ENCODE data around the gene SLC49A3. TPM values are rescaled to one million over a fixed set of nuclear protein-coding genes. Genes with fewer than 3 reads are reported as not detected.

SLC49A3 gene
- total RNA-seq, 2 experiments from 2014 or later, result 0.22 to 0.91 TPM

DNA sequence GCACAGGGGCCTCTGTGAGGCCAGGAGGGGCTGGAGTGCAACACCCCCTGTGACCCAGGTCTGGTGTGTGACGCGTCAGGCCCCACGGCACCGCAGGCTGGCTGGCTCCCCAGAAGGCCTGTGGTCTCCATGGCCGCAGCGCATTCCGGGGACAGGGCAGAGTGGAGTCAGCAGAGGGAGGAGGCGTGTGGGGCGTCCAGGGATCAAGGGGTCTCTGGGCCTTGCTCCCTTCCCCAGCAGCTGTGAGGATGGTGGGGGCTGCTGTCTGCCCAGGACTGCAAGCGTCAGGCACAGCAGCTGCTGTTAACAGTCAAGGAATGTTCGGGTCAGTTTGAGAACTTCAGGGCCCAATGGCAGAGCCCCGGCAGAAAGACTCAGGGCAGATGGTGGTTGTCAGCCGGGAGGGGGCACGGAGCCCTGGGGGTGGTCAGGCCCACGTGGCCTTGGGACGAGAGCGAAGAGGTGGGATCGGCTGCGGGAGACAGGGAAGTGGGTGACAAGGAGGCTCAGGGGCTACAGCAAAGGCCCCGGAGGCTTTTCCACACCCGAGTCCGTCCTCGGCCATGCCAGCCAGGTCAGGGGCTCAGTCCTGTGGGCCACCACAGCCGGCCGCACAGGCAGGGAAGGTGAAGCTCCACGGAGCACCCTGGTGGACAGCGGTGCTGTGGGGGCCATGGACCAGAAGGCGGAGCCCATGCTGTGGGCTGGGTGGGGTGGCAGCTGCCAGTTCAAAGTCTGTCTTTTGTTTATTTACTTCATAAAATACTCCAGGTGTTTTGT lies 35.0 kb upstream of the SLC49A3 start:
- H3K27me3 Mint-ChIP-seq, result no peaks in the 10 kb centered on the region
- POLR2A ChIA-PET, result no interaction called here
- peaks cover 14% of the 10 kb centered on the region for H3K36me3 Mint-ChIP-seq (ENCODE audit: low read depth)
- H3K36me3 ChIP-seq (ENCODE audit: insufficient read depth, low read length), result no peaks in the 10 kb centered on the region
- no peak for TF ChIP-seq CTCF (IDR thresholded peaks at IDR 0.05)
- intact Hi-C loops (cut with DNase I, micrococcal nuclease), result no loop called here
- no peak overlapping the region for H3K4me3 Mint-ChIP-seq
- H3K4me1 Mint-ChIP-seq (ENCODE audit: low read depth), result peaks cover 5% of the 10 kb centered on the region
- CTCF ChIA-PET, result no interaction called here
- H3K4me1 ChIP-seq (ENCODE audit: insufficient read depth, low read length), result no peaks in the 10 kb centered on the region
- ATAC-seq (ENCODE audit: poor library complexity) (no peak), DNase-seq (no peak)
- H3K27ac ChIP-seq (ENCODE audit: low read depth in 1 of 2, low read length in 2 of 2), result no peak overlapping the region
- H3K27ac Mint-ChIP-seq, result no peak overlapping the region
- no peaks in the 10 kb centered on the region for H3K27me3 ChIP-seq (ENCODE audit: control insufficient read depth in 1 of 2, insufficient read depth in 2 of 2, low read length in 2 of 2)
- no peaks in the 10 kb centered on the region for H3K9me3 Mint-ChIP-seq
- no peak overlapping the region for H3K4me3 ChIP-seq (ENCODE audit: low read length)
- H3K9me3 ChIP-seq (ENCODE audit: control insufficient read depth in 1 of 2, insufficient read depth in 1 of 2, low read length in 2 of 2), result peaks cover 0 to 21% of the 10 kb centered on the region in 2 experiments

GRCh38 chr4:722851-723360 lies 34.0 kb upstream of the SLC49A3 start:
- intact Hi-C loops (cut with DNase I, micrococcal nuclease), result no loop called here
- Mint-ChIP-seq H3K4me3 (no peak overlapping the region), H3K36me3 (ENCODE audit: low read depth) (peaks cover 14% of the 10 kb centered on the region), H3K27ac (no peak overlapping the region), H3K9me3 (no peaks in the 10 kb centered on the region), H3K27me3 (no peaks in the 10 kb centered on the region), H3K4me1 (ENCODE audit: low read depth) (peaks cover 5% of the 10 kb centered on the region)
- H3K27me3 ChIP-seq (ENCODE audit: control insufficient read depth in 1 of 2, insufficient read depth in 2 of 2, low read length in 2 of 2), result no peaks in the 10 kb centered on the region
- H3K9me3 ChIP-seq (ENCODE audit: control insufficient read depth in 1 of 2, insufficient read depth in 1 of 2, low read length in 2 of 2), result peaks cover 0 to 21% of the 10 kb centered on the region in 2 experiments
- H3K4me1 ChIP-seq (ENCODE audit: insufficient read depth, low read length), result no peaks in the 10 kb centered on the region
- no peak overlapping the region for H3K27ac ChIP-seq (ENCODE audit: low read depth in 1 of 2, low read length in 2 of 2)
- CTCF ChIA-PET, result no interaction called here
- no peaks in the 10 kb centered on the region for H3K36me3 ChIP-seq (ENCODE audit: insufficient read depth, low read length)
- no peak for ATAC-seq (ENCODE audit: poor library complexity)
- no peak overlapping the region for H3K4me3 ChIP-seq (ENCODE audit: low read length)
- no peak for DNase-seq
- POLR2A ChIA-PET, result no interaction called here
- no peak for TF ChIP-seq CTCF (IDR thresholded peaks at IDR 0.05)

DNA sequence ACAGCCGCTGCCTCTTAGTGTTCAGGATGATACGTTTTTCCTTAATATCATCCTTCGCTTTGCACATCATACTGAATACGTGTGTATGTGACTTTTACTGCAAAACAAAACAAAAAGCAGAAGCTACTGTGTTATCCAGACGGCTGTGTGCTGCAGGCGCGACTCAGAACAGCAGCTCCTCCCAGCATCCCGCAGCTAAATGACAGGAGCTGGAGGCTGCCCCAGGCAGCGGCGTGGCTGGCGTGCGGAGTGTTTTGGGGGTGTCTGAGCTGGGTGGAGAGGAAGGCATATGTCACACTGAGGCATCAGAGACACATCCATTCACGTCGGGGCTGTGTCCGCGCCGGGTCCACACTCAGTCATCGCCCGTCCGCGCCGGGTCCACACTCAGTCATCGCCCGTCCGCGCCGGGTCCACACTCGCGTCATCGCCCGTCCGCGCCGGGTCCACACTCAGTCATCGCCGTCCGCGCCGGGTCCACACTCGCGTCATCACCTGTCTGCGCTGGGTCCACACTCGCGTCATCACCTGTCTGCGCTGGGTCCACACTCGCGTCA lies 33.3 kb upstream of the SLC49A3 start:
- no peaks in the 10 kb centered on the region for H3K4me1 ChIP-seq (ENCODE audit: insufficient read depth, low read length)
- CTCF ChIA-PET, result no interaction called here
- no peaks in the 10 kb centered on the region for H3K27me3 ChIP-seq (ENCODE audit: control insufficient read depth in 1 of 2, insufficient read depth in 2 of 2, low read length in 2 of 2)
- POLR2A ChIA-PET, result interaction anchor here (0.6 kb wide), 1 partner anchor 371 kb away, joined by 3 read pairs; no protein-coding TSS in a partner anchor
- peaks cover 0 to 21% of the 10 kb centered on the region in 2 experiments for H3K9me3 ChIP-seq (ENCODE audit: control insufficient read depth in 1 of 2, insufficient read depth in 1 of 2, low read length in 2 of 2)
- Mint-ChIP-seq H3K4me3 (no peak overlapping the region), H3K36me3 (ENCODE audit: low read depth) (peaks cover 14% of the 10 kb centered on the region), H3K9me3 (no peaks in the 10 kb centered on the region), H3K27ac (no peak overlapping the region), H3K27me3 (no peaks in the 10 kb centered on the region), H3K4me1 (ENCODE audit: low read depth) (peaks cover 5% of the 10 kb centered on the region)
- H3K4me3 ChIP-seq (ENCODE audit: low read length), result no peak overlapping the region
- intact Hi-C loops (cut with DNase I, micrococcal nuclease), result no loop called here
- no peaks in the 10 kb centered on the region for H3K36me3 ChIP-seq (ENCODE audit: insufficient read depth, low read length)
- no peak for TF ChIP-seq CTCF (IDR thresholded peaks at IDR 0.05)
- DNase-seq, result no peak
- no peak for ATAC-seq (ENCODE audit: poor library complexity)
- H3K27ac ChIP-seq (ENCODE audit: low read depth in 1 of 2, low read length in 2 of 2), result no peak overlapping the region
